KOPT-K1 (cell line): Measurements from ENCODE around the gene SLCO1A2.
"Not testable (repeated sequence)": the region's sequence is repeated elsewhere in the genome, so short reads cannot be mapped to it uniquely, and the experiment has no call there.

Source experiments
- H3K27ac ChIP-seq: fragments of 200-600 bp; sonication (generic); 2 replicates; pipeline ENCODE4 v1.5.1; 2016; ENCODE audit warnings: antibody characterized with exemption, mild to moderate bottlenecking, low read depth, low read length; ENCODE audit not compliant: poor library complexity, severe bottlenecking
- H3K36me3 ChIP-seq: fragments of 200-600 bp; sonication (generic); 2 replicates; pipeline ENCODE4 v1.5.1; 2017; ENCODE audit warnings: antibody characterized with exemption, mild to moderate bottlenecking, low read length, moderate library complexity; ENCODE audit not compliant: insufficient read depth
- H3K9me3 ChIP-seq: fragments of 200-600 bp; sonication (generic); 2 replicates; pipeline ENCODE4 v1.5.1; 2017; ENCODE audit warnings: antibody characterized with exemption, low read length, mild to moderate bottlenecking; ENCODE audit not compliant: insufficient read depth, poor library complexity, severe bottlenecking

Gene SLCO1A2, protein sequence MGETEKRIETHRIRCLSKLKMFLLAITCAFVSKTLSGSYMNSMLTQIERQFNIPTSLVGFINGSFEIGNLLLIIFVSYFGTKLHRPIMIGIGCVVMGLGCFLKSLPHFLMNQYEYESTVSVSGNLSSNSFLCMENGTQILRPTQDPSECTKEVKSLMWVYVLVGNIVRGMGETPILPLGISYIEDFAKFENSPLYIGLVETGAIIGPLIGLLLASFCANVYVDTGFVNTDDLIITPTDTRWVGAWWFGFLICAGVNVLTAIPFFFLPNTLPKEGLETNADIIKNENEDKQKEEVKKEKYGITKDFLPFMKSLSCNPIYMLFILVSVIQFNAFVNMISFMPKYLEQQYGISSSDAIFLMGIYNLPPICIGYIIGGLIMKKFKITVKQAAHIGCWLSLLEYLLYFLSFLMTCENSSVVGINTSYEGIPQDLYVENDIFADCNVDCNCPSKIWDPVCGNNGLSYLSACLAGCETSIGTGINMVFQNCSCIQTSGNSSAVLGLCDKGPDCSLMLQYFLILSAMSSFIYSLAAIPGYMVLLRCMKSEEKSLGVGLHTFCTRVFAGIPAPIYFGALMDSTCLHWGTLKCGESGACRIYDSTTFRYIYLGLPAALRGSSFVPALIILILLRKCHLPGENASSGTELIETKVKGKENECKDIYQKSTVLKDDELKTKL

DNA sequence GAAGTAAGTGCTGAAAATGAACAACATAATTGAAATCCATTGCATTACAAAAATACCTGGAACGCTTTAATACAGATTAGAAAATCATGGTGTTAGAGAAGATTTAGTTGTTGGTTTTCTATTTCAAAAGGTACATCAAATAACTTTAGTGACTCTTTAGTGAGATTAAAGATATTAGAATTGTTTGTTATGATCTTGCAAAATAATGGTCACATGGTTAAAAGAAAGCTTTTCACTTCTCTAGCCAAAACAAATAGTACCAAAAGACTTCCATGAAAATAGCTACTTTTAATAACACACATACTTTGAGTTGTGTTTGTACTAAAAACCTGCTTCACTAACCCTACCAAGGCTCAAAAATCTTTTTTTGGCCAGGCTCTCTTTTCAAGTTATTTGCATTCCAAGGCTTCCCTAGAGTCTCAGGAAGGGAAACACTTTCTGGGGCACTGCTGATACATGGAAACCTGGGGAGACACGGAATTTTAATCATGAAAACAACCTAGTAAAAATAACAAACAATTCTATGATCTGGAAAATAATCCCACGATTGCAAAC is at the start of gene SLCO1A2:
TSS of gene SLCO1A2 (minus strand) at position 147 of the 555 bp plus-strand sequence. CDS start 270 bp downstream, outside the sequence.
- H3K27ac ChIP-seq = no peak within 1 kb of the TSS
- no peaks in the 10 kb centered on the region for H3K36me3 ChIP-seq
- peaks cover 20% of the 10 kb centered on the region for H3K9me3 ChIP-seq

GRCh38 chr12:21384261-21384660 is 49.5 kb upstream of the SLCO1A2 start:
- no peaks in the 10 kb centered on the region for H3K9me3 ChIP-seq
- no peak overlapping the region for H3K27ac ChIP-seq
- H3K36me3 ChIP-seq = no peaks in the 10 kb centered on the region

DNA sequence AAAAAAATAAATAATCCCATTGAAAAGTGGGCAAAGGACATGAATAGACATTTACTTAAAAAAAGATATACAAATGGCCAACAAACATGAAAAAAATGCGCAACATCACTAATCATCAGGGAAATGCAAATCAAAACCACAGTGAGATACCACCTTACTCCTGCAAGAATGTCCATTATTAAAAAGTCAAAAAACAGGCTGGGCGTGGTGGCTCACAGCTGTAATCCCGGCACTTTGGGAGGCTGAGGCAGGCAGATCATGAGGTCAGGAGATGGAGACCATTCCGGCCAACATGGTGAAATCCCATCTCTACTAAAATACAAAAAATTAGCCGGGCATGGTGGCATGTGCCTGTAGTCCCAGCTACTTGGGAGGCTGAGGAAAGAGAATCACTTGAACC is 46.6 kb upstream of the SLCO1A2 start:
- not testable (repeated sequence) for H3K36me3 ChIP-seq, H3K27ac ChIP-seq, H3K9me3 ChIP-seq

DNA sequence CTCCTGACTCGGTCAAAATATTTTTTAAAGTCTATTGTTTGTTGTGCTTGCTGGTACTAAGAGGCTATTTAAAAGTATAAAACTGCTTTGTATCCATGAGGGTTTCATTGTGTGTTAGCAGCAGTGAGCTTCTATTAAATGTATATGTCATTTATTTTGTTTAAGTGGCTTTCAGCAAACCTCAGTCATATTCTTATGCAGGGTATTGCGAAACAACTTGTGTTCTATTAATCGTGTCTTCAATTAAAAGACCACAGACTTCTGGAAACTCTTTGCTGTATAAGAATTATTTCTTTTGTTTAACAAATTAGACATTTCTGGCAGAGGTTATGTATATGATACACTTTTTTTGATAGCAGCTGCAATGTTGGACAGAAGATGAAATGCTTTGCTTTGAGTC is 44.5 kb upstream of the SLCO1A2 start:
- no peak overlapping the region for H3K27ac ChIP-seq
- no peaks in the 10 kb centered on the region for H3K9me3 ChIP-seq
- no peaks in the 10 kb centered on the region for H3K36me3 ChIP-seq

DNA sequence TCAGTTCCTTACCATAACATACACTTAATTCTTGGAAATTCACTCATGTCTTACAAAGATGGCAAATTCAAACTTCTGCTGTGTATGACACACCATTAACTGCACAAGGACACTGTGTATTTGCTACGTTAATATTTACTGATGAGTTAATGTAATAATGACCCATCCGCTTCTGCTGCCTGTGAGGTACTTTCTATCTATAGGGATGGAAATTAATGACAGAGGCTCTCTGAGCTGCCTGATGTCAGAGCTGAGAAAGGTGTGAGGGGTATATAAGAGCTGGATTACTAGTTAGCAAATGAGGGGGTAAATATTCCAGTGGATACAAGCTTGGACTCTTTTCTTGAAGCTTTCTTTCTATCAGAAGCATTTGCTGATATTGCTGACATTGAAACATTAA is 37.9 kb upstream of the SLCO1A2 start, which contains the start of gene IAPP:
TSS of gene IAPP (plus strand) at position 301 of the 400 bp plus-strand sequence. CDS start 450 bp downstream, outside the sequence.
- no peaks in the 10 kb centered on the region for H3K9me3 ChIP-seq
- H3K27ac ChIP-seq = no peak within 1 kb of the TSS
- H3K36me3 ChIP-seq = no peaks in the 10 kb centered on the region

DNA sequence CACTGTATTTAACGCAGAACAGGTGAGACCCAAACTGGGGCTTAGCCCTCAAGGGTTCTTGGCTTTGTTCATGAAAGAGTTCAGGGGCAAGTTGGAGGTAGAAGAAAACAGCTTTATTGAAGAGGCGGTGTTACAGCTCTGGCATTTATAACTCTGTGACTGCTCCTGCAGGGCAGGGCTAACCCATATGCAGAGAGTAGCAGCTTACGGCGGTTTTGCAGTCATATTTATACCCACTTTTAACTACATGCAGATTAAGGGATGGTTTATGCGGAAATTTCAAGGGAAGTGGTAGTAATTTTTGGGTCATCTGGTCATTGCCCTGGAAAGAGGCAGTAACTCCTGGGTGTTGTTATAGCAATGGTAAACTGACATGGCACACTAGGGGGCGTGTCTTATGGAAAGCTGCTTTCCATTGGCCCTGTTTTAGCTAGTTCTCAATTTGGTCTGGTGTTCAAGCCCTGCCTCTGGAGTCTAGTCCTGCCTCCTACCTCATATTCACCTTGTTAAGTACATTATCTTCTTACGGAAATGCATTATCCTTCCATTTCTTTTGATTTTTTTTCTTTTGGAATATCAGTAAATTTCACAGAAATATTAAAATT is 36.2 kb upstream of the SLCO1A2 start:
- no peaks in the 10 kb centered on the region for H3K36me3 ChIP-seq
- H3K9me3 ChIP-seq = no peaks in the 10 kb centered on the region
- no peak overlapping the region for H3K27ac ChIP-seq

- Histone ChIP-seq H3K36me3 (no peaks in the 10 kb centered on the region), H3K9me3 (no peaks in the 10 kb centered on the region), H3K27ac (no peak overlapping the region)
Observed at GRCh38 chr12:21369141-21369980, 34.6 kb upstream of the SLCO1A2 start.

DNA sequence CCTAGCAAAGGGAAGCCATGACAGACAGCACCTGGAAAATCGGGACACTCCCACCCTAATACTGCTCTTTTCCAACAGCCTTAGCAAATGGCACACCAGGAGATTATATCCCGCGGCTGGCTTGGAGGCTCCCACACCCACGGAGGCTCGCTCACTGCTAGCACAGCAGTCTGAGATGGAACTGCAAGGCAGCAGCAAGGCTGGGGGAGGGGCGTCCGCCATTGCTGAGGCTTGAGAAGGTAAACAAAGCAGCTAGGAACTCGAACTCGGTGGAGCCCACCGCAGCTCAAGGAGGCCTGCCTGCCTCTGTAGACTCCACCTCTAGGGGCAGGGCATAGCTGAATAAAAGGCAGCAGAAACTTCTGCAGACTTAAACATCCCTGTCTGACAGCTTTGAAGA is 25.9 kb upstream of the SLCO1A2 start:
- not testable (repeated sequence) for H3K36me3 ChIP-seq, H3K27ac ChIP-seq, H3K9me3 ChIP-seq

DNA sequence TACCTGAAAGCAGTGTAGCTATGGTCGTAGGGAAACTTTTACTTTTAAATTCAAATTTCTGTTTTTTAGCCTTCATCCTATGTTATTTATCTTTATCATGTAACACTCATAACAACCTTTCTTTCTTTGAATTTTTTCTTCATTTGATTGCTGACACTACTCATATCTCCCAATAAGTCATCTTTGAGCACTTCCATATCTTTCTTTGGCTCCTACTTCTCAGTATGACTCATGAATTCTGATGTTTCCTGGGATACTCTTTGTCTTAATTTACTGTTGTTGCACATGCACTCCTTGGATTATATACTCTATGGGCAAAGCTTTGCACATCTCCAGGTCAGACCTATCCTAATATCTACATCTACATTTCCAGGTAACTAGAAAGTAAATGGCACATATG is 19.9 kb upstream of the SLCO1A2 start:
- Histone ChIP-seq H3K27ac (no peak overlapping the region), H3K36me3 (no peaks in the 10 kb centered on the region)

GRCh38 chr12:21353948-21354347 is 19.2 kb upstream of the SLCO1A2 start:
- H3K9me3 ChIP-seq = no peaks in the 10 kb centered on the region
- no peak overlapping the region for H3K27ac ChIP-seq
- H3K36me3 ChIP-seq = no peaks in the 10 kb centered on the region

More for the DNA sequence above, 19.9 kb upstream of the SLCO1A2 start:
- H3K9me3 ChIP-seq = no peaks in the 10 kb centered on the region

DNA sequence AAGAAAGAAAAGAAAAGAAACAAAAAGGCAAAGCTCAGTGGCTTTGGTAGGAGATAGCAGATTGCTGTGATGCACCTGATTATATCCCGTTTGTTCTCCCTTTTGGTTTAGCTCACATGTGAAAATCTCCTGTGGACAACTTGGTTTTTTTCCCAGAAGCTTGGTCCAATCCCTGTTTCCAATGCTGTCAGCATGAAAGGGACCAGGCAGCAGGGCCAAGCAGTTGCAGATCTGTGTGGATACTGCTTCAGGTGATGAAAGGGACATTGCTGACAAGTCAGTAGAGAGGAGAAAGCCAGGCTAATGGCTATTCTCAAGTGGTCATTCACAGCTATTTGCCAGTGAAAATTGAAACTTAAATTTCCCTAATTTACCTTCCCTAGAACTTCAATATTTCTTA is 18.8 kb upstream of the SLCO1A2 start:
- Histone ChIP-seq H3K9me3 (no peaks in the 10 kb centered on the region), H3K36me3 (no peaks in the 10 kb centered on the region), H3K27ac (no peak overlapping the region)

DNA sequence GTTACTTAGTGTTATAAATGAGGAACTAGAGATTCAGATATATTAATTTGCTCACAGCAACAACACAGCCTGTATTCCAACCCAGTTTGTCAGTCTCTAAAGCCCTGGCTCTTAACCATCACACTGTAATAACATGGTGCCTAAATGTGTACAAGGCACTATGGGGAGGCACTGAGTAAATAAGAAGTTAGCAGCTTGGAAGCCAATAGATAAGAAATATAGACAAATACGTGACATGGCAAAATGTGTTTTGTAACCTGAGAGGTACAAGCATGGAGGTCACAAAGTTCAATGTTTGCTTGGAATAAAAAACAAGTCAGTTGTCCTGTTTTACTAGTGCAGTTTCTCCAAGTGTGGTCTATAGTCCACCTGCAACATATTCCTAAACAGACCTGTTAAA is 16.3 kb upstream of the SLCO1A2 start:
- Histone ChIP-seq H3K36me3 (no peaks in the 10 kb centered on the region), H3K27ac (no peak overlapping the region), H3K9me3 (no peaks in the 10 kb centered on the region)

DNA sequence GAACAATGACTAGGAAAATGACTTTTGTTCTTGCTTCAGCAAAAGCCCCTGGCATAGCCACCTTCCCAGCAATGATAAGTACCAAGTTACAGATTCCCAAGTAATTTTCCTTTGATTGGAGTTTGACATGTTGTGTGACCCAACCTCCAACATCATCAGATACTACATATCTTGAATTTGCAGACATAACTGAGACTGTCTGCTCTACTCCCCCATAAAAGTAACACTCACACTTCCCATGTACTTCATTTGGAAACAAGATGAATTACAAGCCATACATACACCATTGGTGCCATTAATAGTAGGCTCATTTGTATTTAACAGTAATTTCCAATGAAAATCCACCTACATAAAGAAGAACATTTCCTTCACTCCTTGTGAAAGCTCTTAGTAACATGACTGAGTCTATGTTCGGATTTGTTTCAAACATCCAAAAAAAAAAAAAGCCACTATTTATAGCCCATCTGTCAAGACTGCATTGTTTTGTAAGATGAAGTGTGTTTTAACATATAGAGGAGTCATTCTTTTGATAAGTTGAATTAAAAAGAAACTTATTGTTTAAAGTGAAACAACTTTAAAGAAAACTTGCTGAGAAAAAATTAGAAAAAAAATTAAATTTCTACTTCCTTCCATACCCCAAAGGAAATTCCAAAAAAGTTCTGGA is 12.0 kb upstream of the SLCO1A2 start:
- Histone ChIP-seq H3K36me3 (no peaks in the 10 kb centered on the region), H3K27ac (no peak overlapping the region), H3K9me3 (no peaks in the 10 kb centered on the region)

GRCh38 chr12:21343636-21344035 is 8.9 kb upstream of the SLCO1A2 start:
- Histone ChIP-seq H3K36me3 (no peaks in the 10 kb centered on the region), H3K9me3 (no peaks in the 10 kb centered on the region), H3K27ac (no peak overlapping the region)
